GM12892 (cell line): Measurements from ENCODE around the gene MYH8.
A peak's percentile ranks its signal among the peaks of the same experiment; 100 is the strongest.

Experiments
- DNase-seq: peaks from one replicate; pipeline ENCODE4 v3.0.0; 2011; ENCODE audit not compliant: insufficient read length
- FAIRE-seq: peaks from 2 replicates; lab custom pipeline; 2011; peaks lifted over from hg19 to GRCh38; lab: Jason Lieb, UNC
- POLR2A ChIP-seq: IDR thresholded peaks from 2 replicates; pipeline ENCODE4 v1.6.1; 2011; ENCODE audit warnings: low read depth, low read length, control low read depth
- POLR2AphosphoS5 ChIP-seq: IDR thresholded peaks from 2 replicates; pipeline ENCODE4 v1.6.1; 2011; ENCODE audit warnings: low read depth, low read length, control low read depth
- TAF1 ChIP-seq: IDR thresholded peaks from 2 replicates; pipeline ENCODE4 v1.6.1; 2011; ENCODE audit warnings: low read depth, mild to moderate bottlenecking, control low read depth, low read length, borderline replicate concordance

The MYH8 gene

GRCh38 chr17:10380631-10381408 lies 40.9 kb downstream of the MYH8 start:
- FAIRE-seq (no peak), DNase-seq (no peak)
- no peak for TF ChIP-seq TAF1
- no peak for TF ChIP-seq POLR2A
- no peak for TF ChIP-seq POLR2AphosphoS5

GRCh38 chr17:10372906-10373305 lies 48.8 kb downstream of the MYH8 start, which contains the start of gene MYH13:
Gene MYH13, minus strand, starts transcription at chr17:10373006. Its CDS starts 8,476 bp downstream, at chr17:10364530.
- DNase-seq, result no peak
- no peak for TF ChIP-seq POLR2A
- no peak for TF ChIP-seq TAF1
- TF ChIP-seq POLR2AphosphoS5, result no peak
- no peak for FAIRE-seq

- no peak for TF ChIP-seq TAF1
- DNase-seq (no peak), FAIRE-seq (no peak)
Observed at GRCh38 chr17:10370016-10370608, 51.6 kb downstream of the MYH8 start.

- no peak for TF ChIP-seq POLR2A
- TF ChIP-seq POLR2AphosphoS5, result no peak
- no peak for TF ChIP-seq TAF1
- no peak for DNase-seq
- no peak for FAIRE-seq
Observed at GRCh38 chr17:10369239-10369638, 52.5 kb downstream of the MYH8 start.

GRCh38 chr17:10368561-10368960 lies 53.2 kb downstream of the MYH8 start:
- DNase-seq (no peak), FAIRE-seq (no peak)
- no peak for TF ChIP-seq TAF1
- TF ChIP-seq POLR2AphosphoS5, result no peak
- TF ChIP-seq POLR2A, result no peak

- TF ChIP-seq POLR2A (no peak), TAF1 (no peak), POLR2AphosphoS5 (no peak)
- FAIRE-seq, result no peak
- no peak for DNase-seq
Observed at GRCh38 chr17:10360578-10360977, 61.2 kb downstream of the MYH8 start.

GRCh38 chr17:10357768-10358167 lies 64.0 kb downstream of the MYH8 start:
- peak; percentile 29 for DNase-seq
- FAIRE-seq, result no peak
- TF ChIP-seq POLR2AphosphoS5 (no peak), POLR2A (no peak), TAF1 (no peak)

- no peak for FAIRE-seq
- DNase-seq, result no peak
- no peak for TF ChIP-seq TAF1
- no peak for TF ChIP-seq POLR2AphosphoS5
- no peak for TF ChIP-seq POLR2A
Observed at GRCh38 chr17:10354651-10355050, 67.1 kb downstream of the MYH8 start.

GRCh38 chr17:10352893-10353292 lies 68.9 kb downstream of the MYH8 start:
- DNase-seq, result no peak
- TF ChIP-seq POLR2AphosphoS5 (no peak), TAF1 (no peak), POLR2A (no peak)

GRCh38 chr17:10349403-10349802 lies 72.3 kb downstream of the MYH8 start:
- no peak for TF ChIP-seq TAF1
- no peak for TF ChIP-seq POLR2A
- no peak for TF ChIP-seq POLR2AphosphoS5
- FAIRE-seq, result no peak

More at GRCh38 chr17:10352893-10353292, 68.9 kb downstream of the MYH8 start:
- FAIRE-seq, result no peak

GRCh38 chr17:10344816-10345215 lies 76.9 kb downstream of the MYH8 start:
- TF ChIP-seq TAF1, result no peak
- no peak for TF ChIP-seq POLR2AphosphoS5
- no peak for TF ChIP-seq POLR2A
- no peak for DNase-seq
- no peak for FAIRE-seq

More at GRCh38 chr17:10349403-10349802, 72.3 kb downstream of the MYH8 start:
- no peak for DNase-seq
